Erythroblast (primary cell): Measurements from ENCODE around the gene BEX4.

Experiments
- GATA1 ChIP-seq: IDR thresholded peaks from 2 replicates; pipeline ENCODE4 v1.6.1; 2011; ENCODE audit warnings: low read depth, mild to moderate bottlenecking, control low read depth, low read length, moderate library complexity
- POLR2A ChIP-seq: IDR thresholded peaks from 2 replicates; pipeline ENCODE4 v1.6.1; 2011; ENCODE audit warnings: mild to moderate bottlenecking, low read length

DNA sequence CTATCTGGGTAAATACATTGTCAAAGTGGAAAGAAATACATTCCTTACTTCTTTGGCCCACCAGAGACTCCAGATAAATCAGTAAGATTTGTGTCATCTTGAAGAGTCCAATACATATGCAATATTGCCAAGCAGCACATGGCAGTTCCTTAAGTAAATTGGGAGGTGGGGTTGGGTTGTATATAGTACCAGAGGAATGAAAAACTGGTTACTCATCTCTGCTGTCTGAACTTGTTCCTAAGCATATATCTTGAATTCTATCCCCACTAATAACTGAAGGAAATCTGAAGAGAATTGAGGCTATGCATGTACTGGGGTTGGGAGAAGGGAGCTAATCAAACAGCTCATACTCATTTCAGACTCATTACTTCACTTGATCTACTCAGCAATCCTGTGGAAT lies 25.2 kb downstream of the BEX4 start:
- no peak for TF ChIP-seq POLR2A
- no peak for TF ChIP-seq GATA1
